ENCODE measurements around the gene UGT1A1. TPM values are rescaled to one million over a fixed set of nuclear protein-coding genes. Genes with fewer than 3 reads are reported as not detected.

Gene UGT1A1
- total RNA-seq, 4 donors from 2014 or later = 4.4 to 11.3 (median 6.9) TPM

DNA sequence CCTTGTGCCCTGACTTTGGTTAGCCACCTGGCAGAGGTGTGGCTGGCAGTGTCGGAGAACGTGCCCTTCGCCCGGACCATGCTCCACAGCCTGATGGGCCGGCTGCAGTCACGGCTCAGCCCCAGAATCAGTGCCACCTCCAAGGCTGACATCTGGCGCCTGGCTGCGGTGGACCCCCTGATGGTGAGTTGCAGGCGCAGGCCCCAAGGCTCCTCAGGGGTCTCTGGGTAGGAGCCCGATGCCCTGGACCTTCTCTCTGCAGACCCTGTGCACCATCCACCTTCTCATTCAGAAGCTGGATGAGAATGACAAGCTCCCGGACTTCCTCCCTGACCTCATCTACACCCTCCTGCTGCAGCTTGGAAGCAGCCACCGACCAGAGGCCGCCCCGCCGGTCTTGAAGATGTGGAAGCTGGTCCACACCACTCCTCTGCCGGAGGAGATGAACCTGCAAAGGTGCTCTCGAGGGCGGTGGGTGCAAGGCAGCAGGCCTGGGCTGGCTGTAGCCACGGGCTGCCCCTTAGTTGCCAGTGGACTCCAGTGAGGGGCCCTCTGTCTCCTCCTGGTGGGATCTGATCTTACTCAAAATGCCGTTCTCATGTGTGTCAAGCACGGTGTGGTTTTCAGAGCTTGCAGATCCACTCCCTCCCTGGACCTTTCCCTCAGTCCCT is 62.2 kb downstream of the UGT1A1 start:
- H3K27me3 ChIP-seq = no peaks in the 10 kb centered on the region
- H3K27ac ChIP-seq = no peak overlapping the region

More for the DNA sequence above, 62.2 kb downstream of the UGT1A1 start:
- H3K4me1 ChIP-seq = no peaks in the 10 kb centered on the region
- peaks cover 0 to 3% of the 10 kb centered on the region in 2 donors for H3K9me3 ChIP-seq
- no peak for TF ChIP-seq EP300 (IDR thresholded peaks at IDR 0.05; ENCODE audit: low read depth)
- TF ChIP-seq POLR2AphosphoS5 (IDR thresholded peaks at IDR 0.05) = no peak
- TF ChIP-seq, protein P1, sequence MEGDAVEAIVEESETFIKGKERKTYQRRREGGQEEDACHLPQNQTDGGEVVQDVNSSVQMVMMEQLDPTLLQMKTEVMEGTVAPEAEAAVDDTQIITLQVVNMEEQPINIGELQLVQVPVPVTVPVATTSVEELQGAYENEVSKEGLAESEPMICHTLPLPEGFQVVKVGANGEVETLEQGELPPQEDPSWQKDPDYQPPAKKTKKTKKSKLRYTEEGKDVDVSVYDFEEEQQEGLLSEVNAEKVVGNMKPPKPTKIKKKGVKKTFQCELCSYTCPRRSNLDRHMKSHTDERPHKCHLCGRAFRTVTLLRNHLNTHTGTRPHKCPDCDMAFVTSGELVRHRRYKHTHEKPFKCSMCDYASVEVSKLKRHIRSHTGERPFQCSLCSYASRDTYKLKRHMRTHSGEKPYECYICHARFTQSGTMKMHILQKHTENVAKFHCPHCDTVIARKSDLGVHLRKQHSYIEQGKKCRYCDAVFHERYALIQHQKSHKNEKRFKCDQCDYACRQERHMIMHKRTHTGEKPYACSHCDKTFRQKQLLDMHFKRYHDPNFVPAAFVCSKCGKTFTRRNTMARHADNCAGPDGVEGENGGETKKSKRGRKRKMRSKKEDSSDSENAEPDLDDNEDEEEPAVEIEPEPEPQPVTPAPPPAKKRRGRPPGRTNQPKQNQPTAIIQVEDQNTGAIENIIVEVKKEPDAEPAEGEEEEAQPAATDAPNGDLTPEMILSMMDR (IDR thresholded peaks at IDR 0.05) = no peak
- no peak for TF ChIP-seq POLR2A (IDR thresholded peaks at IDR 0.05)
- DNase-seq = peak; percentile 3
- no peaks in the 10 kb centered on the region for H3K36me3 ChIP-seq
- in situ Hi-C loops (cut with MboI; ENCODE audit: low pct_ligation_motif_present in 1 of 4, low pct_unique_long_range_greater_than_20kb in 1 of 4, low sequenced_read_pairs in 3 of 4) (no loop called here), intact Hi-C loops (cut with DNase I; ENCODE audit: low total_unique reads) (no loop called here)
- 84% methylated on average over 18 of the region's 21 CpGs; no CpG with 5 or more reads in 1 of the 2 donors for WGBS, 2 donors (ENCODE audit: low coverage in 1 of 2)
- H3K4me3 ChIP-seq = no peak overlapping the region

Other genes starting within 250 kb of the UGT1A1 start
- 100 to 1,000 TPM in 1 of 4 donors, 10 to 100 TPM in 3; 30.7 to 113 (median 41.3) TPM for gene USP40, start 193.5 kb upstream of the UGT1A1 start, total RNA-seq
- gene UGT1A8, start 142.6 kb upstream of the UGT1A1 start, total RNA-seq = 10 to 100 TPM in 2 of 4 donors, 1 to 10 TPM in 2; 1.1 to 15.1 (median 9.4) TPM
- gene UGT1A10, start 123.8 kb upstream of the UGT1A1 start, total RNA-seq = 10 to 100 TPM; 54.2 to 87.5 (median 54.9) TPM
- gene UGT1A9, start 88.4 kb upstream of the UGT1A1 start, total RNA-seq = 10 to 100 TPM in 3 of 4 donors, 1 to 10 TPM in 1; 4.6 to 18.7 (median 10.5) TPM
- 10 to 100 TPM in 3 of 4 donors, 1 to 10 TPM in 1; 3.4 to 55.3 (median 18.2) TPM for gene UGT1A7, start 78.4 kb upstream of the UGT1A1 start, total RNA-seq
- gene UGT1A6, start 67.4 kb upstream of the UGT1A1 start, total RNA-seq = 10 to 100 TPM; 13.5 to 40.2 (median 18.1) TPM
- gene UGT1A5, start 47.4 kb upstream of the UGT1A1 start, total RNA-seq = 10 to 100 TPM in 2 of 4 donors, 1 to 10 TPM in 2; 3.2 to 18.3 (median 7.9) TPM
- 1 to 10 TPM; 2.0 to 9.0 (median 4.9) TPM for gene UGT1A4, start 41.5 kb upstream of the UGT1A1 start, total RNA-seq
- 1 to 10 TPM in 3 of 4 donors, not detected in 1; 2.6 to 3.2 (median 2.6) TPM for gene UGT1A3, start 31.2 kb upstream of the UGT1A1 start, total RNA-seq
- under 1 TPM in 1 of 4 donors, not detected in 3; 0.14 TPM for gene MROH2A, start 18.1 kb downstream of the UGT1A1 start, total RNA-seq
- 10 to 100 TPM in 1 of 4 donors, 1 to 10 TPM in 2, not detected in 1; 1.9 to 29.5 (median 2.1) TPM for gene HJURP, start 94.3 kb downstream of the UGT1A1 start, total RNA-seq
- not detected for gene TRPM8, start 157.1 kb downstream of the UGT1A1 start, total RNA-seq

Measured in transverse colon (tissue), 4 donors.